Peyer's patch (tissue), 4 donors: ENCODE measurements around the gene GADL1.

Experiments
- POLR2A ChIP-seq, 2 donors: fragments of 450-650 bp; IDR thresholded peaks; one replicate each; pipeline ENCODE4 v1.5.1; 2017; ENCODE audit warnings: antibody characterized with exemption in 2 of 2, mild to moderate bottlenecking in 2 of 2, moderate library complexity in 2 of 2
- TF ChIP-seq, protein P1 (sequence below), 6 experiments: fragments of 450-650 bp in 4 of 6; fragments of 200-600 bp in 2 of 6; sonication (generic) in 1 of 6; IDR thresholded peaks; one replicate each; pipeline ENCODE4 v1.5.1; 2017 to 2019; ENCODE audit warnings: antibody characterized with exemption in 6 of 6, mild to moderate bottlenecking in 3 of 6, moderate library complexity in 1 of 6

DNA sequence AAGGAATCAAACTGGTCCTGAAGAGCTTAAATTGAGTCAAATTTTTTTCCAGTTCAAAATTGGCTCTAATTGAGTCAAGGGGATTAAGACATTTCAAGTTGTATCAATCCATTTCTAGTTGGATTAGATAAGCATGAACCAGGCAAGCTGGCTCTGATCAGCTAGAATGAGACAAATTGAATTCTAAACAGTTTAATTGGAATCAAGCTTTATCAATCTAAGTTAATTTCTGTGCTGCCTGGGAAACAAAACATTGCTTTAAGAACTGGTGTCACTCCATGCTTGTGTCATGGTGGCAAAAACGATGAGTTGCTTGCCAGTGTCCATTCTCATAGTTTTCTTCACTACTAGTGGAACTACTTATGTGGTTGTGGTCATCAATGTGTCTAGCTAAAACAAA, 171.2 kb downstream of the GADL1 start:
- TF ChIP-seq, protein P1, sequence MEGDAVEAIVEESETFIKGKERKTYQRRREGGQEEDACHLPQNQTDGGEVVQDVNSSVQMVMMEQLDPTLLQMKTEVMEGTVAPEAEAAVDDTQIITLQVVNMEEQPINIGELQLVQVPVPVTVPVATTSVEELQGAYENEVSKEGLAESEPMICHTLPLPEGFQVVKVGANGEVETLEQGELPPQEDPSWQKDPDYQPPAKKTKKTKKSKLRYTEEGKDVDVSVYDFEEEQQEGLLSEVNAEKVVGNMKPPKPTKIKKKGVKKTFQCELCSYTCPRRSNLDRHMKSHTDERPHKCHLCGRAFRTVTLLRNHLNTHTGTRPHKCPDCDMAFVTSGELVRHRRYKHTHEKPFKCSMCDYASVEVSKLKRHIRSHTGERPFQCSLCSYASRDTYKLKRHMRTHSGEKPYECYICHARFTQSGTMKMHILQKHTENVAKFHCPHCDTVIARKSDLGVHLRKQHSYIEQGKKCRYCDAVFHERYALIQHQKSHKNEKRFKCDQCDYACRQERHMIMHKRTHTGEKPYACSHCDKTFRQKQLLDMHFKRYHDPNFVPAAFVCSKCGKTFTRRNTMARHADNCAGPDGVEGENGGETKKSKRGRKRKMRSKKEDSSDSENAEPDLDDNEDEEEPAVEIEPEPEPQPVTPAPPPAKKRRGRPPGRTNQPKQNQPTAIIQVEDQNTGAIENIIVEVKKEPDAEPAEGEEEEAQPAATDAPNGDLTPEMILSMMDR (IDR thresholded peaks at IDR 0.05), result no peak
- no peak for TF ChIP-seq POLR2A (IDR thresholded peaks at IDR 0.05)
